H9 (cell line): Measurements from ENCODE around the gene MTHFD1L. TPM values are rescaled to one million over a fixed set of nuclear protein-coding genes. Genes with fewer than 3 reads are reported as not detected.

ENCODE experiments used
- DNase-seq: peaks from one replicate; pipeline ENCODE4 v3.0.0-alpha.2; 2017
- H2AFZ ChIP-seq: one replicate; pipeline ENCODE4 v1.6.1; 2013; ENCODE audit warnings: mild to moderate bottlenecking, low read length, control low read depth, moderate library complexity
- H2AK5ac ChIP-seq: 2 replicates; pipeline ENCODE4 v1.6.1; 2013; ENCODE audit warnings: low read length, control low read depth, mixed read lengths; ENCODE audit not compliant: insufficient read length
- H2BK120ac ChIP-seq: one replicate; pipeline ENCODE4 v1.6.1; 2013; ENCODE audit warnings: low read depth, mild to moderate bottlenecking, low read length, control low read depth, inconsistent platforms; ENCODE audit not compliant: poor library complexity, severe bottlenecking
- H2BK12ac ChIP-seq: 2 replicates; pipeline ENCODE4 v1.6.1; 2013; ENCODE audit warnings: low read length, control low read depth, mixed read lengths, low read depth; ENCODE audit not compliant: insufficient read length
- H2BK15ac ChIP-seq: 2 replicates; pipeline ENCODE4 v1.6.1; 2013; ENCODE audit warnings: low read depth, low read length, control low read depth
- H2BK20ac ChIP-seq: one replicate; pipeline ENCODE4 v1.6.1; 2013; ENCODE audit warnings: low read depth, mild to moderate bottlenecking, low read length, control low read depth, inconsistent platforms; ENCODE audit not compliant: poor library complexity, severe bottlenecking
- H2BK5ac ChIP-seq: 2 replicates; pipeline ENCODE4 v1.6.1; 2013; ENCODE audit warnings: low read length, control low read depth, mixed read lengths; ENCODE audit not compliant: insufficient read length
- H3K14ac ChIP-seq: 2 replicates; pipeline ENCODE4 v1.6.1; 2013; ENCODE audit warnings: low read length, control low read depth; ENCODE audit not compliant: insufficient read depth
- H3K18ac ChIP-seq: 2 replicates; pipeline ENCODE4 v1.6.1; 2013; ENCODE audit warnings: low read depth, mild to moderate bottlenecking, mixed read lengths, low read length, control low read depth; ENCODE audit not compliant: insufficient read length
- H3K23ac ChIP-seq: 2 replicates; pipeline ENCODE4 v1.6.1; 2013; ENCODE audit warnings: low read length, control low read depth, mixed read lengths, low read depth; ENCODE audit not compliant: insufficient read length
- H3K23me2 ChIP-seq: 2 replicates; pipeline ENCODE4 v1.6.1; 2013; ENCODE audit warnings: low read depth, mild to moderate bottlenecking, mixed read lengths, low read length, control low read depth; ENCODE audit not compliant: insufficient read length, poor library complexity, severe bottlenecking
- H3K27ac ChIP-seq: 2 replicates; pipeline ENCODE4 v1.5.1; 2013; ENCODE audit warnings: low read length, control low read depth, mixed read lengths, low read depth; ENCODE audit not compliant: insufficient read length
- H3K27me3 ChIP-seq: 2 replicates; pipeline ENCODE4 v1.6.1; 2013; ENCODE audit warnings: low read length, control low read depth, inconsistent platforms; ENCODE audit not compliant: insufficient read depth
- H3K4ac ChIP-seq: 2 replicates; pipeline ENCODE4 v1.6.1; 2013; ENCODE audit warnings: low read depth, mild to moderate bottlenecking, control low read depth, inconsistent platforms, low read length, moderate library complexity
- H3K4me1 ChIP-seq: 2 replicates; pipeline ENCODE4 v1.6.1; 2013; ENCODE audit warnings: low read length, control low read depth, inconsistent platforms; ENCODE audit not compliant: insufficient read depth
- H3K4me2 ChIP-seq: 2 replicates; pipeline ENCODE4 v1.6.1; 2013; ENCODE audit warnings: low read length, control low read depth, mixed read lengths; ENCODE audit not compliant: insufficient read length, insufficient read depth
- H3K56ac ChIP-seq: 2 replicates; pipeline ENCODE4 v1.6.1; 2013; ENCODE audit warnings: low read depth, mild to moderate bottlenecking, mixed read lengths, low read length, control low read depth; ENCODE audit not compliant: insufficient read length
- H3K79me1 ChIP-seq: 2 replicates; pipeline ENCODE4 v1.6.1; 2013; ENCODE audit warnings: low read depth, mild to moderate bottlenecking, moderate library complexity, low read length, control low read depth, inconsistent platforms; ENCODE audit not compliant: insufficient read depth, poor library complexity, severe bottlenecking
- H3K79me2 ChIP-seq: 2 replicates; pipeline ENCODE4 v1.6.1; 2013; ENCODE audit warnings: low read length, control low read depth, inconsistent platforms; ENCODE audit not compliant: insufficient read depth
- H3K9ac ChIP-seq: 2 replicates; pipeline ENCODE4 v1.6.1; 2013; ENCODE audit warnings: low read length, control low read depth, mixed read lengths; ENCODE audit not compliant: insufficient read length; ENCODE audit errors: extremely low read depth
- H3K9me3 ChIP-seq: one replicate; pipeline ENCODE4 v1.6.1; 2013; ENCODE audit warnings: low read depth, low read length, inconsistent platforms; ENCODE audit not compliant: control insufficient read depth
- H3T11ph ChIP-seq: one replicate; pipeline ENCODE4 v1.6.1; 2013; ENCODE audit warnings: mild to moderate bottlenecking, low read length, control low read depth, inconsistent platforms
- H4K20me1 ChIP-seq: one replicate; pipeline ENCODE4 v1.6.1; 2013; ENCODE audit not compliant: control insufficient read depth, insufficient read length, insufficient read depth
- H4K5ac ChIP-seq: 2 replicates; pipeline ENCODE4 v1.6.1; 2013; ENCODE audit warnings: low read depth, mild to moderate bottlenecking, mixed read lengths, low read length, control low read depth; ENCODE audit not compliant: insufficient read length
- H4K8ac ChIP-seq: replicated peaks from 2 replicates; pipeline ENCODE4 v1.6.1; 2013; ENCODE audit warnings: low read length, control low read depth, mixed read lengths, low read depth; ENCODE audit not compliant: insufficient read length
- H4K91ac ChIP-seq: 2 replicates; pipeline ENCODE4 v1.6.1; 2013; ENCODE audit warnings: low read depth, mild to moderate bottlenecking, moderate library complexity, mixed read lengths, low read length, control low read depth; ENCODE audit not compliant: insufficient read length
- H3K27ac Mint-ChIP-seq, 3 experiments: 2 replicates in 2 of 3; 3 replicates in 1 of 3; pipeline ENCODE4 v1.8.0; 2020 to 2021; ENCODE audit warnings: mixed read lengths in 3 of 3, mild to moderate bottlenecking in 1 of 3, moderate library complexity in 1 of 3
- H3K27me3 Mint-ChIP-seq: 2 replicates; pipeline ENCODE4 v1.8.0; 2021; ENCODE audit warnings: low read depth, mild to moderate bottlenecking, moderate library complexity, mixed read lengths
- H3K36me3 Mint-ChIP-seq, 3 experiments: 2 replicates in 2 of 3; 3 replicates in 1 of 3; pipeline ENCODE4 v1.8.0; 2020 to 2021; ENCODE audit warnings: low read depth in 3 of 3, mixed read lengths in 3 of 3; ENCODE audit not compliant: insufficient read depth in 1 of 3
- H3K4me1 Mint-ChIP-seq, 2 experiments: 2 replicates each; pipeline ENCODE4 v1.8.0; 2020; ENCODE audit warnings: mixed read lengths in 2 of 2
- H3K4me3 Mint-ChIP-seq, 2 experiments: 2 replicates in 1 of 2; 3 replicates in 1 of 2; pipeline ENCODE4 v1.8.0; 2020 to 2021; ENCODE audit warnings: mild to moderate bottlenecking in 2 of 2, mixed read lengths in 2 of 2, moderate library complexity in 1 of 2
- H3K9me3 Mint-ChIP-seq, 2 experiments: 2 replicates in 1 of 2; 3 replicates in 1 of 2; pipeline ENCODE4 v1.8.0; 2020; ENCODE audit warnings: mild to moderate bottlenecking in 2 of 2, mixed read lengths in 2 of 2, moderate library complexity in 1 of 2
- CTCF ChIP-seq: fragments of 200-600 bp; sonication (generic); conservative IDR thresholded peaks from 3 replicates; pipeline ENCODE4 v1.8.0; 2021; ENCODE audit warnings: antibody characterized with exemption, mild to moderate bottlenecking
- WGBS: extraction: QIAGEN DNeasy Blood & Tissue Kit; methylation state at CpG from one replicate; pipeline ENCODE4 v1.1.7; 2013; ENCODE audit warnings: missing lambda C conversion rate, low lambda C conversion rate, mixed read lengths; ENCODE audit not compliant: insufficient read length; ENCODE audit errors: extremely low coverage; 5-methylcytosine and 5-hydroxymethylcytosine counted together
- total RNA-seq: library from RNA; stranded (reverse); gene quantifications from 2 replicates; pipeline ENCODE4 v1.2.1, GENCODE V29; 2021

MTHFD1L gene
- total RNA-seq, 1 experiment from 2014 or later, result 90.2 TPM

GRCh38 chr6:151101816-151102694 is 236.6 kb downstream of the MTHFD1L start:
- Histone ChIP-seq H3K23ac (no peak overlapping the region), H4K8ac (no peak overlapping the region), H2BK5ac (no peak overlapping the region), H2AFZ (no peak overlapping the region), H3K56ac (no peak overlapping the region), H3K18ac (no peak overlapping the region), H2AK5ac (no peak overlapping the region), H3K4me2 (no peak overlapping the region), H3K9ac (no peak overlapping the region), H4K91ac (no peak overlapping the region), H4K5ac (no peak overlapping the region), H3K79me1 (no peaks in the 10 kb centered on the region), H3K4ac (no peak overlapping the region), H2BK120ac (no peak overlapping the region), H4K20me1 (no peaks in the 10 kb centered on the region), H2BK12ac (no peak overlapping the region), H3K9me3 (no peaks in the 10 kb centered on the region), H3K79me2 (no peaks in the 10 kb centered on the region), H2BK15ac (no peak overlapping the region), H3K27me3 (no peaks in the 10 kb centered on the region), H3K27ac (no peak overlapping the region), H3T11ph (no peak overlapping the region), H2BK20ac (no peak overlapping the region), H3K4me1 (no peaks in the 10 kb centered on the region), H3K23me2 (no peaks in the 10 kb centered on the region), H3K14ac (no peak overlapping the region)
- H3K4me3 Mint-ChIP-seq, result no peak overlapping the region
- H3K27ac Mint-ChIP-seq, result peak overlapping the region in 1 of 3 experiments; percentile 10; a peak in 3 of 7 replicates
- no peaks in the 10 kb centered on the region; the same call in 1 of the 2 replicates for H3K27me3 Mint-ChIP-seq
- peaks cover 0 to 12% of the 10 kb centered on the region in 2 experiments; a peak in 2 of 4 replicates for H3K4me1 Mint-ChIP-seq
- DNase-seq, result no peak
- peaks cover 8 to 27% (median 26%) of the 10 kb centered on the region in 3 experiments; a peak in 6 of 7 replicates for H3K36me3 Mint-ChIP-seq
- no peaks in the 10 kb centered on the region for H3K9me3 Mint-ChIP-seq
- no CpG with 5 or more reads among the region's 10 CpGs for WGBS
- TF ChIP-seq CTCF, result no peak
